GM19023 (cell line): Measurements from ENCODE around the gene P4HB.

ENCODE experiments used
- ATAC-seq: cut with Tn5 transposase; IDR thresholded peaks from one replicate; pipeline ENCODE4 v1.9.1; 2021; ENCODE audit warnings: mild to moderate bottlenecking, moderate library complexity; ENCODE audit not compliant: unreplicated experiment

P4HB gene

GRCh38 chr17:81833160-81833920, 27.0 kb downstream of the P4HB start, which contains the start of gene MCRIP1:
Gene MCRIP1 (minus strand): TSS chr17:81833291. CDS start chr17:81824506, 8,785 bp downstream.
- ATAC-seq = peak; percentile 71

- peak; percentile 21 for ATAC-seq
Observed at GRCh38 chr17:81832608-81833159, 27.7 kb downstream of the P4HB start.

GRCh38 chr17:81831957-81832607, 28.3 kb downstream of the P4HB start:
- no peak for ATAC-seq

GRCh38 chr17:81831563-81831956, 28.8 kb downstream of the P4HB start:
- no peak for ATAC-seq

- no peak for ATAC-seq
Observed at GRCh38 chr17:81829858-81830257, 30.5 kb downstream of the P4HB start.

GRCh38 chr17:81828656-81829055, 31.7 kb downstream of the P4HB start:
- no peak for ATAC-seq

- ATAC-seq = no peak
Observed at GRCh38 chr17:81825841-81826466, 34.4 kb downstream of the P4HB start.

- no peak for ATAC-seq
Observed at GRCh38 chr17:81824595-81824994, 35.7 kb downstream of the P4HB start.

- ATAC-seq = no peak
Observed at GRCh38 chr17:81823820-81824550, 36.4 kb downstream of the P4HB start.

- no peak for ATAC-seq
Observed at GRCh38 chr17:81822996-81823819, 37.1 kb downstream of the P4HB start.

- no peak for ATAC-seq
Observed at GRCh38 chr17:81822312-81822637, 38.1 kb downstream of the P4HB start.

- no peak for ATAC-seq
Observed at GRCh38 chr17:81821603-81822311, 38.6 kb downstream of the P4HB start.

GRCh38 chr17:81821147-81821546, 39.2 kb downstream of the P4HB start:
- ATAC-seq = no peak

GRCh38 chr17:81819708-81820107, 40.6 kb downstream of the P4HB start:
- no peak for ATAC-seq

- no peak for ATAC-seq
Observed at GRCh38 chr17:81817758-81818147, 42.6 kb downstream of the P4HB start.

GRCh38 chr17:81815646-81815986, 44.7 kb downstream of the P4HB start:
- no peak for ATAC-seq

- ATAC-seq = no peak
Observed at GRCh38 chr17:81814748-81815645, 45.3 kb downstream of the P4HB start.

- ATAC-seq = no peak
Observed at GRCh38 chr17:81813861-81814683, 46.3 kb downstream of the P4HB start.
